Skin epidermis (tissue), 12 donors: ENCODE results near the gene NPIPA3.
"Not testable (repeated sequence)": the region's sequence is repeated elsewhere in the genome, so short reads cannot be mapped to it uniquely, and the experiment has no call there.

ENCODE experiments used
- H3K27ac ChIP-seq, 21 experiments: fragments of 200-600 bp; sonication (generic) in 11 of 21; one replicate each; pipeline ENCODE4 v1.5.0; 2020; ENCODE audit warnings: mild to moderate bottlenecking in 3 of 21, inconsistent platforms in 2 of 21, moderate library complexity in 2 of 21
- H3K4me3 ChIP-seq, 7 experiments: fragments of 200-600 bp; sonication (generic) in 2 of 7; one replicate each; pipeline ENCODE4 v1.5.0; 2020; ENCODE audit warnings: inconsistent platforms in 2 of 7, mild to moderate bottlenecking in 2 of 7, moderate library complexity in 1 of 7

NPIPA3 gene

GRCh38 chr16:14740832-14741385 is 37.7 kb downstream of the NPIPA3 start:
- not testable (repeated sequence) for H3K27ac ChIP-seq, H3K4me3 ChIP-seq

GRCh38 chr16:14741794-14742193 is 38.6 kb downstream of the NPIPA3 start:
- H3K27ac ChIP-seq, H3K4me3 ChIP-seq: not testable (repeated sequence)

- H3K4me3 ChIP-seq, H3K27ac ChIP-seq: not testable (repeated sequence)
These were observed 39.3 kb downstream of the NPIPA3 start, which contains the start of gene NPIPA2 for GRCh38 chr16:14742273-14743128. Gene NPIPA2, plus strand, starts transcription at chr16:14742533. Its CDS starts 5,533 bp downstream, at chr16:14748066.

GRCh38 chr16:14773654-14774053 is 70.4 kb downstream of the NPIPA3 start:
- H3K4me3 ChIP-seq, H3K27ac ChIP-seq: not testable (repeated sequence)

GRCh38 chr16:14775624-14776023 is 72.4 kb downstream of the NPIPA3 start:
- H3K27ac ChIP-seq, H3K4me3 ChIP-seq: not testable (repeated sequence)
